Left colon (tissue), 2 donors: ENCODE measurements around the gene CLTC. TPM values are rescaled to one million over a fixed set of nuclear protein-coding genes. Genes with fewer than 3 reads are reported as not detected.
A peak's percentile ranks its signal among the peaks of the same experiment; 100 is the strongest.
"Not testable (repeated sequence)": the region's sequence is repeated elsewhere in the genome, so short reads cannot be mapped to it uniquely, and the experiment has no call there.

Experiments used
- ATAC-seq: fragments of 200-7000 bp; cut with Tn5 transposase; one replicate; pipeline ENCODE4 v1.9.1; 2020; ENCODE audit warnings: mild to moderate bottlenecking, moderate library complexity
- DNase-seq, 2 donors: peaks; one replicate each; pipeline ENCODE4 v3.0.0-alpha.2; 2020
- intact Hi-C, 2 donors: fragments of 100-400 bp; cut with DNase I in 1 of 2; cut with micrococcal nuclease in 1 of 2; formaldehyde crosslinking; loops; one replicate each; pipeline versions ENCODE4 v1.11.2 to v1.14.0; 2022; cut with DNase I, micrococcal nuclease
- total RNA-seq, 2 donors: library from RNA; stranded (reverse); fragmentation: NEBNext Ultra II Directional; extraction: Animal tissue kit (Norgen Biotek cat#: 25700); gene quantifications; one replicate each; pipeline ENCODE4 v1.2.1, GENCODE V29; 2021
- donor health status: DM: no; HTN: no; CAD: no.
- donor health status: DM: yes; HTN: yes; CAD: no.

Gene CLTC
- total RNA-seq, 2 donors from 2014 or later = 295 to 329 TPM

DNA sequence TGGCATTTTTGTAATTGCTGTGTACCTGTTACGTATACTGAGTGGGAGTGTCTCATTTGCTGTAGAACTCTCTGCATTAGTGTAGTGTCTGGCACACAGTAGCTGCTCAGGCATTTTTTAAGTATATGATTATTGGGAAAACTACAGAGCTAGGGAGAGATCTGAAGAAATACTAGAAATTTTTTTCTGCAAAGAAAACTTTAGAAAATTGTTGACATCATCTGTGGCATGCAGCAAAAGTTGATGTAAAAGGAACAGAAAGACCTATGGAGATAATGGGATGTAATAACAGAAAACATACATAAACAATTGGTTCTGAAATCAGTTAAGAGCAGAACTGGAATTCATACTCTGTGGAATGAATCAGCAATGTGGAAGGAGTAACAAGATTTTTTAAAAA, 11.6 kb downstream of the CLTC start:
- ATAC-seq (no peak), DNase-seq (no peak)
- intact Hi-C loops = no loop called here

DNA sequence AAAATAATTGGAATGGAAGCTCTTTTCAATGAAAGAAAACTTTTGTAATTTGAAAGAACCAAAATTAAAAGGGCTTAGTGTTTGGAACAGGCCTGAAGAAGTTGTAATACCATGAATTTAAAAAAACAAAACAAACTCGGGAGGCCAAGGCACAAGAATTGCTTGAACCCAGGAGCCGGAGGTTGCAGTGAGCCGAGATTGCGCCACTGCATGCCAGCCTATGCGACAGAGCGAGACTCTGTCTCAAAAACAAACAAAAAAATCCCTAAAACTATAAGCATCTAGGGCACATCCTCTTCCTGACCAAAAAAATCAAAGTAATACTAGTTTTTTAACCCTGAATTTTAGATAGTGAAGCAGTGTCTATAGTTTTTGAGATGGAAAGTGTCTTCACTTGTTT, 12.7 kb downstream of the CLTC start:
- DNase-seq = no peak
- ATAC-seq = no peak
- intact Hi-C loops = no loop called here

DNA sequence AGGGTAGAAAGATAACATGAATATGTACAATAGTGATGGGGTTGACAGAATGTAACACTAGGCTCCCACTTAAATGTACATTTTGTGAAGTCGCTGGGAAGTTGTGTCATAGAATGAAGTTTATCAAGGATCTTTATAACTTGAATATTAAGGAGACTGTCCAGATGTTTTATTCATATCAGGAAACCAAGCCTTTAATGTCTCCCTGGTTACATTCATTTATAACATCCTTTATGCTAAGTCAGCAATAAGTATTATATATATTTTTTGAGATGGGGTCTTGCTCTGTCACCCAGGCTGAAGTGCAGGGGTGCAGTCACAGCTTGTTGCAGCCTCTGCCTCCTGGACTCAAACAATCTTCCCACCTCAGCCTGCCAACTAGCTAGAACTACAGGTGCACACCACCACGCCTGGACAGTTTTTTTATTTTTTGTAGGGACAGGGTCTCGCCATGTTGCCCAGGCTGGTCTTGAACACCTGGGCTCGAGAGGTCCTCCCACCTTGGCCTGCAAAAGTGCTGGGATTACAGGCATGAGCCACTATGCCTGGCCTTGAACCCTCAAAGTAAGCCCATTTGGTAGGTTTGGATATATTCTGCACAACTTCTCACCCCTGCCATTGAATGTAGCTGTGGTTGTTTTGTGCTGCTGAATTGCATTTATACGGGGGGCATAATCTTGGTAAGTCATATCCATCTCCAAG, 14.1 kb downstream of the CLTC start:
- intact Hi-C loops = no loop called here
- no peak for DNase-seq
- no peak for ATAC-seq

DNA sequence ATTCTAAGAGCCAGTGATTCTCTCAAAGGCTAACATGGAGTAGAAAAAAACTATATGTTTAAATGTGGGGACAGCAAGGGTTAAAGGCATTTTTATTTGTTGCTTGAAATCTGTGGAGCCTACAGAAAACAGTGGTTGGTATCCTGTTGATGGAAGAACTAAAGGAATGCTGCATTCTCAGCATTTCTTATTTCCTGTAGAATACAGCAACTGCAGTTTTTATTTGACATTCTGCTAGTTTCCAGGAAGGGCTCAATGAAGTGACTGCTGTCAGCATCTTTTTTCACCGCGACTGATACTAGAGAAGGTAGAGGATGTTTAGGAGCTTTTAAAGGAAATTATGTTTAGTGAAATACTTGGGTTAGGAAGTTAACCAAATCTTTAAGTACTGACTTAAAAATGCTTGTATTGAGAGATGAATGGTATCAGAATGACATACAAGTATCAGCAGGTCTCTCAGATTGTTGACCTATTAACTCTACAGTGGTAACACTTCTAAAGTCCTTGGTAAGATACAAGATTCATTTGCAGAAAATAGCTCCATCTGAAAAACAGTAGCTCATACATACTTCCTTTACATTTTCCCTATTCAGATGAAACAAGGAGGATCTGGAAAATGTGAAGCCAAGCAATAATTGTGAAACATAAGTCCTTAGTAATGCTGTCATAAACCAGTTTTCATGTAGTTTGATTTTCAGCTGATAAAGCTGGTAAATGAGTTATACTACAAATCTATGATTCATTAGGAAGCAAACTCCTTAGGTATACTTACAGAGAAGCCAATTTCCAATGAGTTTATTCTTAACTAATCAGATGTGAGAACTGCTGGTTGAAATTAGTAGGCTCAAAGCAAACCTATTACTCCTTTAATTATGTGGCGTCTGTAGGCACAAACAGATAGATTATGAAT, 15.2 kb downstream of the CLTC start:
- intact Hi-C loops = no loop called here
- DNase-seq (no peak), ATAC-seq (no peak)

DNA sequence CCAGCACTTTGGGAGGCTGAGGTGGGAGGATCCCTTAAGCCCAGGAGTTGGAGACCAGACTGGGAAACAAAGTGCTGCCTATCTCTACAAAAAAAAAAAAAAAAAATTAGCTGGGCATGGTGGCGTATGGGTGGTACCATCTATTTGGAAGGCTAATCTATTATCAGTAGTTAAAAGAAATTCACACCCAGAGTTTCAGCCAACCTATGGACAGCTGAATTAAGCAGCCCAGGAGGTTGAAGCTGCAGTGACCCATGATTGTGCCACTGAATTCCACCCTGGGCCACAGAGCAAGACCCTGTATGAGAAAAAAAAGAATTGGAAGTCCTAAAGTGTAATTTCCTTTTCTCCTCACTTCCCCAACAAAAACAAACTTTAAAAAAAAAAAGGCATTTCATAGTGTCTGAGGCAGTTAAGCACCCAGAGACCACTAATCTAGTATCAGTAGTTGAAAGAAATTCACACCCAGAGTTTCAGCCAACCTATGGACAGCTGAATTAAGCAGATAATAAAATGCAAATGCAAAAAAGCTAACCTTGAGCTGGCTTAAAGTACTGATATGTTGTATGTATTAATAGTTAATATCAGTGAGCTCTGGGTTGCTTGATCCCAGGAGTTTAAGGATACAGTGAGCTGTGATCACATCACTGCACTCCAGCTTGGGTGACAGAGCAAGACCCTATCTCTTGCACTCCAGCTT, 18.1 kb downstream of the CLTC start:
- DNase-seq (no peak), ATAC-seq (no peak)
- intact Hi-C loops = no loop called here

DNA sequence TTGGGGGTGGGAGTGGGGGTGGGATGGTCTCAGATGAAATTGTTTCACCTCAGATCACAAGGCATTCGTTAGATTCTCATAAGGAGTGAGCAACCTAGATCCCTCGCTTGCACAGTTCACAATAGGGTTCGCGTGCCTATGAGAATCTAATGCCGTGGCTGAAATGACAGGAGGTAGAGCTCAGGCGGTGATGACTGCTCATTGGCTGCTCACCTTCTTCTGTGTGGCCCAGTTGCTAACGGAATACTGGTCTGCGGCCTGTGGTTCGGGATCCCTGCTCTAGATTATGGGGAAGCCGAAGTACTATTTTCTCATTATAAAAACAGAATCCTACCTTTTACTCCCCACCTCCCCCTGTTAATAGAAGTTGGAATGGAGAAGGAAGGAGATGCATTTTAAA, 18.9 kb downstream of the CLTC start:
- intact Hi-C loops = no loop called here
- no peak for DNase-seq
- ATAC-seq = no peak

DNA sequence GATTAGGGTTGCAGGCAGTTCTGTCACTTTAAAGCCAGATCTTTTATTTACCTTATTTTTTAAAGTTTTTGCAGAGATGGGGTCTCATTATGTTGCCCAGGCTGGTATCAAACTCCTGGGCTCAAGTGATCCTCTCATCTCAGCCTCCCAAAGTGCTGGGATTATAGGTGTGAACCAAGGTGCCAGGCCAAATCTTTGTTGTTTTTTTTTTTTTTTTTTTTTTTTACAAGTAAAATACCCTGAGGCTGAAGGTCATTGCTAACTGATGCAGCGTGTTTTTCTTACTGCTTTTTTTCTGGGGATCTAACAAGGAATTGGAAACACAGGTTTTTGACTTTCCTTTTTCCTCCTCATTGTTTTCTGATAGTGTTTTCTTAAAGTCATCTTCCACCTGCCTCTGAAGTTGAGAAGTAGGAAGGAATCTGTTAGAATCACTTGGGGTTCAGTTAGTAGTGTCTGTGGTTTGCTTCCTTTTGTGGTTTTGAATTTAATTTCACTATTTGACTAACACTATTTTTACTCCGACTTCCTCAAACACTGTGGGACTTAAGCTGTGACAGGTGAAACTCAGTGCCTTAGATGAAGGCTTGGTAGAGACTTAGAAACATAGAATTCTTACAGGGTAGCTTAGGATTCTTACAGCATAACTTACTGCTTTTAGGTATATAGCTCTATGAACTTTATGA, 22.2 kb downstream of the CLTC start:
- no peak for DNase-seq
- ATAC-seq = peak; percentile 57
- intact Hi-C loops = no loop called here

DNA sequence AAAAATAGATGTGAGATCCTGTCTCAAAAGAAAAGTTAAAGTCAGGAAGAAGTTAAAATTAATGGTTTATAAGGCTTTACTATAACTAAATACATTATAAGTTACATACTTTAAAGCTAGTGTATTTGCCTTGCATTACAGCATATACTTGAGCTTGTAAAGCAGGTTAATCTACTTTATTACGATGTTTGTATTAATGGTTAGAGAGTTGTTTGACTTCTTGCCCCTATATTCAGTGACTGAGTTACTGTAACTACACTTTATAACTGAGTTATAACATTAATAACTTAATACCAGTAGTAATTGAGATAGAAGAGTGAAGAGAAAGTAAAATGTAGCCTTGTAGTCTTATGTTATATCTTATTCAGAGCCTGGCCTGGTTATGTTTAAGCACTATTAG, 22.9 kb downstream of the CLTC start:
- peak; percentile 32 for ATAC-seq
- intact Hi-C loops = no loop called here
- no peak for DNase-seq

DNA sequence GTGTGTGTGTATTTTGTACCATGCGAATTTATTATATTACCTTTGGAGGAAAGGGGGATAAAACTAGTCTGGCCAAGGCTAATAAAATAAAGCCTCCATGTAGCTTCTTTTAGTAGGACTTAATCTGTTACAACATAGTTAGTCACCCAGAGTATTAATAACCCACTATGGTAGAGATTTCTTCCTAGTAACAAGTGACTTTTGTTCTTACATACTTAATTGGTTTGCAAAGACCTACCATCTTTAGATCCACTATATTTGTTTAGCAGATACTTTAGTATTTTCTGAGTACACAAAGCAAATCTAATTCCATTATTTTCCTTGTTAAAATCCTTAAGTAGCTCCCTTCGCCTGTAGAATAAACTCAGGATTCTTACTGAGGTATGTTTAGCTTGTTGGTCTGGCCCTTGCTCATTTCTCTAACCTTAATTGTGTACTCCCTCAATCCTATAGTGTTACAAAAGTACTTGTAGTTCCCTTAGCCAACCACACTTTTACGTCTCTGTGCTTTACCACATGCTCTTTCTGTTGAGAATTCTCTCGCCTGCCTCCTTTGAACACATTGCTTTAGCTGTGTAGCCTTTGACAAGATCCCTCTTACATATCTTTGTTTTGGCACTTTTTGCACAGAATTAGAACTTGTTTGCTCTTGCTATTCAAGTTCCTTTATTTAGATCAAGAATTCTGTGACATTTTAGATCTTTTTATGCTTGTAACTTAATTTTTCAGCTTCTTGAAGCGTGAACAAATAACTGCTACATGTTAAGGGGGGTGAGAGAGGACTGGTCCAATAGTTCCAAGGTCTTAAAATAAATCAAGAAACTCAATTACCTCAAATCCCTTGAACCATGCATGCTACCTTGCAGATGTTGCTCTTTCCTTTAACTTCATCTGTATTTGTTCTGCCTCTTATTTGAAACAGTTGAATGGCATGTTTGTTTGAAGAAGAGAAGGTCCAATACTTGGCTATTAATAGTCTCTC, 23.8 kb downstream of the CLTC start:
- DNase-seq = no peak
- intact Hi-C loops = no loop called here
- peak; percentile 25 for ATAC-seq

DNA sequence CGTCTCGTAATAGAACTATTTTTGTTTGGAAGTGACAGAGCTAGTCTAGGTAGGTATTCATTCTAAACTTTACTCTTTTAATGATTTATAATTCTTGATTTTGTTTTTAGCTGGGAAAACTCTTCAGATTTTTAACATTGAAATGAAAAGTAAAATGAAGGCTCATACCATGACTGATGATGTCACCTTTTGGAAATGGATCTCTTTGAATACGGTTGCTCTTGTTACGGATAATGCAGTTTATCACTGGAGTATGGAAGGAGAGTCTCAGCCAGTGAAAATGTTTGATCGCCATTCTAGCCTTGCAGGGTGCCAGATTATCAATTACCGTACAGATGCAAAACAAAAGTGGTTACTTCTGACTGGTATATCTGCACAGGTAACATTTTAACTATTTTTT, 27.6 kb downstream of the CLTC start:
- intact Hi-C loops = no loop called here
- ATAC-seq = no peak

DNA sequence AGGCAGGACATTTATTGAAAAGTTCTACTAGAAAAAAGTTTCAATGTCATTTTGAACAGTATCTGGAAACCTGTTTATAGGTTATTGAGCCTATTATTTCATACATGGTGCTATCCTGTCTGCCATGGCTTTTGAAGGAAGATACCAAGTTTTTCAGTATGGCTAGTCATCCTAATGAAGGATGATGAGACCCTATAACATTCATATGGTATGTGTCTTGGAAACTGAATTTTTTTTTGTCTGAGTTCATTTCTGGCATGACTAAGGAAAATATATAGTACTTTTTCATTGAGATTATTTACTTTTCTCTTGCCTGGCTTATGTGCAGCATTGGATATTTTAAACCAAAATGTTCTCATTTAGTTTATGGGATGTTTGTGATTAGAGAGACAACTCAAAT, 30.2 kb downstream of the CLTC start:
- DNase-seq (no peak), ATAC-seq (no peak)
- intact Hi-C loops = no loop called here

More for the DNA sequence above, 27.6 kb downstream of the CLTC start:
- no peak for DNase-seq

DNA sequence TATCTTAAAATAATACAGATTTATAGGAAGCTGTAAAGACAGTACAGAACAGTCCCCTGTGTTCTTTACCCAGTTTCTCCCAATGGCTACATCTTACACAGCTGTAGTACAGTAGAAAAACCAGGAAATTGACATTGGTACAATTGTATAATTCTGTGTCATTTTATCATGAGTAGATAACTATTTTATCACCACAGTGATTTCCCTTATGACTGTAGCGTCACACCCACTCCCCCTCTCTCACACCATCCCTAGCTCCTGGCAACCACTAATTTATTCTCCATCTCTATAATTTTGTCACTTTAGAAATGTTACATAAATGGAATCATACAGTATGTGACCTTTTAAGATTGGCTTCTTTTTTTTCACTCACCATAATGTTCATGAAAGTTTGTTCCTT, 30.9 kb downstream of the CLTC start:
- intact Hi-C loops = no loop called here
- DNase-seq (no peak), ATAC-seq (no peak)

DNA sequence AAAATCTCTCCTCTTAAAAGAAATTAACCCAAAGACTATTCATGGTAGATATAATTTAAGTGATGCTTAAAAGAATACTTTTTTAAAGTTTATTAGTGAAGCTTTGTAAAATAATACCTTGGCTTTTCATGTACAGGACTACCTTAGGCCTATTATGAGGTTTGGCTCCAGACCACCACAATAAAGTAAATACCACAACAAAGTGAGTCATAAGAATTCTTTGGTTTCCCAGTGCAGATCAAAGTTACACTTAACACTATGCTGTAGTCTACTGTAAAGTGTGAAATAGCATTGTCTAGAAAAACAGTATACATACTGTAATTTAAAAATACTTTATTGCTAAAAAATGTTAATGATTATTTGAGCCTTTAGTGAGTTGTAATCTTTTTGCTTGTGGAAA, 31.7 kb downstream of the CLTC start:
- ATAC-seq = no peak
- intact Hi-C loops = no loop called here
- DNase-seq = no peak

DNA sequence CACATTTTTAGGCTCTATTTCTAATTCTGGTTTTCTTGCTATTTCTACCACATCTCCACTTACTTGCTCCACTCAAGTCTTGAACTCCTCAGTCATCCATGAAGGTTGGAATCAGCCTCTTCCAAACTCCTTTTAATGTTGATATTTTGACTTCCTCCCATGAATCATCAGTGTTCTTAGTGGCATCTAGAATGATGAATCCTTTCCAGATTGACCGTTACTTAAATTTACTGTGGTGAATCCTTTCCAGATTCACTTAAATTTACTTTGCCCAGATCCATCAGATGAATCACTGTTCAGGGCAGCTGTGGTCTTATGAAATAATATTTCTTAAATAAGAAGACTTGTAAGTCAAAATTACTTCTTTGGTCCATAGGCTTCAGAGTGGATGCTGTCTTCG, 32.4 kb downstream of the CLTC start:
- DNase-seq (no peak), ATAC-seq (no peak)
- intact Hi-C loops = no loop called here

DNA sequence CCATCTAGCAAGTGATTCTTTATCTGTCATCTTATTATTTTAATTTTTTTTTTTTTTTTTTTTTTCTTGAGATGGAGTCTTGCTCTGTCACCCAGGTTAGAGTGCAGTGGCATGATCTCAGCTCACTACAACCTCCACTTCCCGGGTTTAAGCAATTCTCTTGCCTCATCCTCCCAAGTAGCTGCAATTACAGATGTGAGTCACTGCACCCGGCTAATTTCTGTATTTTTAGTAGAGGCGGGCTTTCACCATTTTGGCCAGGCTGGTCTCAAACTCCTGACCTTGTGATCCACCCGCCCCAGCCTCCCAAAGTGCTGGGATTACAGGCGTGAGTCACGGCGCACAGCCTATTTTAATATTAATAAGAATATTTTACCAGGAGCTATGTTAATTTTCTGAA, 36.9 kb downstream of the CLTC start:
- ATAC-seq, intact Hi-C loops, DNase-seq: not testable (repeated sequence)

DNA sequence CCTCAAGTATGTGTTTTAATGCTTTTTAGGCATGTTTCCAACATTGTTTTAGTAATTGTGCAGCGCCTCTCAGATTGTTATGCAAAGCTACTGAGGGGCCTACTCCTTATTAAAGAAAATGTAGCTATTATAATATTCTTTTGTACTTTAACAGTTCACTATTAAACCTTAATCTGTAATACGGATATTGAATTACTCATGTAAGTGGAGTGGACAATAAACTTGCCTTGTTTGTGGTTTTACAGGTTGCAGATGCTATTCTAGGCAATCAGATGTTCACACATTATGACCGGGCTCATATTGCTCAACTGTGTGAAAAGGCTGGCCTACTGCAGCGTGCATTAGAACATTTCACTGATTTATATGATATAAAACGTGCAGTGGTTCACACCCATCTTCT, 46.5 kb downstream of the CLTC start:
- DNase-seq (peak; percentile 23 to 63), ATAC-seq (peak; percentile 79)
- intact Hi-C loops = no loop called here

DNA sequence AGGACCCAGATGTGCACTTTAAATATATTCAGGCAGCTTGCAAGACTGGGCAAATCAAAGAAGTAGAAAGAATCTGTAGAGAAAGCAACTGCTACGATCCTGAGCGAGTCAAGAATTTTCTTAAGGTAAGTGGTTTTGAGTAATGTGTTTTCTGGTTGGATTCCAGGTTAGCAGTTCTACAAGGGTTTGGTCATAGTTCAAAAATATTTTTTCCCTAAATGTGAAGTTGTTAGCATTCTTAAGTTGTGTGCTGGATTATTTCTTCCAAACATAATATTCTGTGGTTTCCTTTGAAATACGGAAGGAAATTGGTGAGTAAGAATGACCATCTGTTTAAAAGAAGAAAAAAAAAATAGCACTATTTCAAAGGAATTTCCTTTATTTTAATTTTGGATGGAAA, 49.1 kb downstream of the CLTC start:
- intact Hi-C loops = no loop called here
- no peak for ATAC-seq
- DNase-seq = no peak

DNA sequence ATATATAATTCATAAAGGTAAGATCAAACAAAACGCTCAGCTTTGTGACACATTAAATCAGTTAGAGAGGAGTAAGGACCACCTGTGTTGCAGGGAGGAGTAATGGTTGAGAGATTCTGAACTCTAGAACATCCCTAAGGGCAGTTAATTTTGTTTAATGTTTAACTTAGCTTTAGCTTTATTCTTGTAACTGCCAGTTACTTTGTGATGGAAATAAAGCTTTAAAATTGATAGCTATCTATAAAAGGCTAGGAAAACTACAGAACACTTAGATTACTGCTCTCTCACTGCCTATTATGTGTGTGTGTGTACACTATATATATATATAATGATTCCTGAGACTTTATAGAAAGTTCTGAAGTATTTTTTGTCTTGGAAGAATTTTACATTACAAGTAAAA, 49.7 kb downstream of the CLTC start:
- peak; percentile 73 for ATAC-seq
- intact Hi-C loops = no loop called here

More for the DNA sequence above, 49.7 kb downstream of the CLTC start:
- DNase-seq = no peak
